Spleen (tissue), 7 donors: ENCODE results near the gene GPN2.

Experiments used
- CTCF ChIP-seq, 11 experiments: fragments of 200-600 bp in 7 of 11; fragments of 450-650 bp in 4 of 11; sonication (generic) in 4 of 11; IDR thresholded peaks in 8 of 11; conservative IDR thresholded peaks in 3 of 11; 1 replicate in 7 of 11; 2 replicates in 4 of 11; pipeline versions ENCODE4 v1.4.0 to v1.8.0; 2016 to 2021; ENCODE audit warnings: antibody characterized with exemption in 11 of 11, inconsistent platforms in 4 of 11, mild to moderate bottlenecking in 1 of 11
- POLR2A ChIP-seq, 3 donors: fragments of 450-650 bp; IDR thresholded peaks; one replicate each; pipeline ENCODE4 v1.5.1; 2017; ENCODE audit warnings: antibody characterized with exemption in 3 of 3, mild to moderate bottlenecking in 1 of 3
- POLR2AphosphoS5 ChIP-seq, 3 donors: sonication (generic); formaldehyde crosslinking; IDR thresholded peaks; one replicate each; pipeline ENCODE4 v1.5.1; 2017; ENCODE audit warnings: antibody characterized with exemption in 3 of 3
- donor health status: DM: no; HTN: no; CAD: no; lungs with moderate emphysema.
- donor health status: DM: no; HTN: no; CAD: no.
- donor health status: DM: no; HTN: no; CAD: no.

- TF ChIP-seq CTCF (IDR thresholded peaks at IDR 0.05 in 8 of 11, conservative IDR thresholded peaks at IDR 0.05 in 3 of 11) (no peak), POLR2A (IDR thresholded peaks at IDR 0.05) (no peak), POLR2AphosphoS5 (IDR thresholded peaks at IDR 0.05) (no peak)
Observed at GRCh38 chr1:26921126-26921539, 31.1 kb upstream of the GPN2 start.
